Stimulated activated CD4-positive, alpha-beta T cell treated with anti-CD3 and anti-CD28 coated beads, TNF-alpha, amount 100 ng/mL, for 4 hours (primary cell): ENCODE results near the gene CLDN6.

Experiments
- DNase-seq, 3 experiments: peaks; one replicate each; pipeline ENCODE4 v3.0.0-alpha.2; 2020; ENCODE audit warnings: low read depth in 3 of 3

The CLDN6 gene

DNA sequence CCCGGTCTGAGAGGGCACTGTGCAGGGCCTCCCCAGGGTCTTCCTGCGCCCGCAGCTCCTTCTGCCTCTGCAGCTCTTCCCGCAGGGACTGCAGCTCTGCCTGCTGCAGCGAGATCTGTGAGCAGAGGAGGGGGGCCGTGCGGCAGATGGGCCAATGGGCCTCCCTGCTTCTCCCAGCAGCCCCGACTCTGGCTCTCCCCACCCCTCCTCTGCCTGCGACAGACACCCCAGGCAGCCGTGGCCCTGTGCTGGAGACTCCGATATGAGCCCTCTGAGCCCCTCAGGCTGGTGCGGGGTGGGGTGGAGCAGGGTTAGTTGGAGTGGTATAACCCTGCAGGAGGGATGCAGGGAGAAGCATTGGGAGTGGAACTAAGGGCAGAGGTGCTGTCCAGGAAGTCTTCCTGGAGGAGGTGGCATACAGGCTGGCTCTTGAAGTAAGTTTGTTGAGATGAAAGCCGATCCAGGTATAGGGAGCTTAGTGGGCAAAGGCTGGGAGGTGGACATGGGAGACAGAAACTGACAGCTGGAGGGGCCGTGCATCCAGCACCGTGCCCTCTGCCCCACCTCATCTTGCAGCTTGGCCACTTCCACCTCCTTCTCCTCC, 10.8 kb upstream of the CLDN6 start:
- DNase-seq: no peak

DNA sequence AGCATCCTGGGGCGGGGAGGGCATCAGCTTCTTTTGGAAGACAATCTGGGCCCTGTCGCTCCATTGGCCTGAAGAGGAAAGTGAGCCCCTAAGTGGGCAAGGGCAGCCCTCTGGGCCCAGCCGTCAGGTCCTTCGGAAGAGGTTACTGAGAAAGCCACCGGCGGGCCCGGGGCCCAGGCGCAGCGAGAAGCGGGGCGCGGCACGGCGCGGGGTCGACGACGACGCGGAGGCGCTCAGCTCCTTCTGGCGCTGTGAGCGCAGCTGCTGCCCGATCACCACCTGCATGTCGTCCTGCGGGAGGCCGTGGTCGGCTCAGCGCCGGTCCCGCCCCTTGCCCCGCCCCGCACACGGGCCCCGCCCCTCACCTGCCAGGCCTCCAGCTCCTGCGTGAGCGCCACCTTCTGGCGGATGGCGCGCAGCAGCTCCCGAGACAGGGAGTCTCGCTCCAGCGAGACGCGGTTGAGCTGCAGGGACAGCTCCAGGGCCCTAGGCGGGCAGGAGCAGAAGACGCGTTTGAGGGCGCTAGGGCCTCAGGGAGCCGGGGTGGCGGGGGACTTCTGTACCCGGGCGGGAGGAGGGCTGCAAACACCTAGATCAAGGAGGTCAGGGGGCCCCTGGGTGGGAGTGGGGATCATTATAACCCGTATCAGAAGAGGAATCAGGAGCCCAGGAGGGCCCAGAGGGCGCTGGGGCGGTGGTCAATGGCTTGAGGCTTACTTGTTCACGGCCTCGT, 10.2 kb upstream of the CLDN6 start:
- DNase-seq: peak; percentile 78 to 86 (median 80)

DNA sequence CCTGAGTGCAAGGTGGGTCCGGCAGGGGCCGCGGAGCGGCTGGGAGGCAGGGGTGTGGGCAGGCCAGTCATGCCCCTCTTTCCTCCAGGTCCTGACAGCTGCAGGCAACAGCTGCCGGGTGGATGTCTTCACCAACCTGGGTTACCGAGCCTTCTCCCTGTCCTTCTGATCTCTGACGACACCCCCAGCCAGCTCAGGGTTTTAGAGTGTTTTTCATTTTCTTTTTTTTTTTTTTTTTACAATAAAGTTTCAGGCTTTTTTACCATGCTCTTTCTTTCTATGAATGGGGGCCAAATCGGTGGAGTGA, 9.5 kb upstream of the CLDN6 start:
- no peak for DNase-seq

DNA sequence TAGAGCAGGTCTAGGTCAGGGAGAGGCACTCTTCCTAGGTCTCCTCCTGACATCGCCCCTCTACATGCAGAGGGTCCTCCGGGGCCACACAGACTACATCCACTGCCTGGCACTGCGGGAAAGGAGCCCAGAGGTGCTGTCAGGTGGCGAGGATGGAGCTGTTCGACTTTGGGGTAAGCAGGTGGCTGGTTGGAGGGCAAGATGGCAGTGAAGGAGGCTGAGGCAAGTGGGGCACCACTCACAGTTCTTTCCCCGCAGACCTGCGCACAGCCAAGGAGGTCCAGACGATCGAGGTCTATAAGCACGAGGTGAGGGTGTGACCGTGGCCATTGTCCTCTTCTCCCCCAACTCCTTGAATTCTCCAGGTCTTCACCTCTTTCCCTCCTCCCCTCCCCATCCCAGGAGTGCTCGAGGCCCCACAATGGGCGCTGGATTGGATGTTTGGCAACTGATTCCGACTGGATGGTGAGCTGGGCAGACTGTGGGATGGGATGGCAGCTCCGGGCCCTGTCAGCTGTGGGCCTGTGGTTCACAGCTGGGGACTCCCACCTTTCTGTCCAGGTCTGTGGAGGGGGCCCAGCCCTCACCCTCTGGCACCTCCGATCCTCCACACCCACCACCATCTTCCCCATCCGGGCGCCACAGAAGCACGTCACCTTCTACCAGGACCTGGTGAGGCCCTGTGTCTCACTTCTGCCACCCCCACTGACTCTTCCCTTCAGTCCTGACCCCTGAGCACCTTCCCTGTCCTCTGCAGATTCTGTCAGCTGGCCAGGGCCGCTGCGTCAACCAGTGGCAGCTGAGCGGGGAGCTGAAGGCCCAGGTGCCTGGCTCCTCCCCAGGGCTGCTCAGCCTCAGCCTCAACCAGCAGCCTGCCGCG, 8.9 kb upstream of the CLDN6 start:
- DNase-seq: no peak

DNA sequence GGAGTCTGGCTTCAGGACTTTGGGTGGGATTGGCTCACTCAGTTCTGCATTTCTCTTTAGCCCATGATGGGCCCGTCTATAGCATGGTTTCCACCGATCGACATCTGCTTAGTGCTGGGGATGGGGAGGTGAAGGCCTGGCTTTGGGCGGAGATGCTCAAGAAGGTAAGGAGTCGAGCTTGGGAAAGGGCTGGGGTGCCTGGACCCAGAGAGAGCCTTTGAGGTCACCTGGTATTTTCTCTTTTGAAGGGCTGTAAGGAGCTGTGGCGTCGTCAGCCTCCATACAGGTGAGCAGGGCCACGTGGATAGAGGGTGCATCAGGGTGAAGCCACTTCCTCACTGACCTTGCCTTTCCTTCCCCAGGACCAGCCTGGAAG, 8.0 kb upstream of the CLDN6 start:
- no peak for DNase-seq

DNA sequence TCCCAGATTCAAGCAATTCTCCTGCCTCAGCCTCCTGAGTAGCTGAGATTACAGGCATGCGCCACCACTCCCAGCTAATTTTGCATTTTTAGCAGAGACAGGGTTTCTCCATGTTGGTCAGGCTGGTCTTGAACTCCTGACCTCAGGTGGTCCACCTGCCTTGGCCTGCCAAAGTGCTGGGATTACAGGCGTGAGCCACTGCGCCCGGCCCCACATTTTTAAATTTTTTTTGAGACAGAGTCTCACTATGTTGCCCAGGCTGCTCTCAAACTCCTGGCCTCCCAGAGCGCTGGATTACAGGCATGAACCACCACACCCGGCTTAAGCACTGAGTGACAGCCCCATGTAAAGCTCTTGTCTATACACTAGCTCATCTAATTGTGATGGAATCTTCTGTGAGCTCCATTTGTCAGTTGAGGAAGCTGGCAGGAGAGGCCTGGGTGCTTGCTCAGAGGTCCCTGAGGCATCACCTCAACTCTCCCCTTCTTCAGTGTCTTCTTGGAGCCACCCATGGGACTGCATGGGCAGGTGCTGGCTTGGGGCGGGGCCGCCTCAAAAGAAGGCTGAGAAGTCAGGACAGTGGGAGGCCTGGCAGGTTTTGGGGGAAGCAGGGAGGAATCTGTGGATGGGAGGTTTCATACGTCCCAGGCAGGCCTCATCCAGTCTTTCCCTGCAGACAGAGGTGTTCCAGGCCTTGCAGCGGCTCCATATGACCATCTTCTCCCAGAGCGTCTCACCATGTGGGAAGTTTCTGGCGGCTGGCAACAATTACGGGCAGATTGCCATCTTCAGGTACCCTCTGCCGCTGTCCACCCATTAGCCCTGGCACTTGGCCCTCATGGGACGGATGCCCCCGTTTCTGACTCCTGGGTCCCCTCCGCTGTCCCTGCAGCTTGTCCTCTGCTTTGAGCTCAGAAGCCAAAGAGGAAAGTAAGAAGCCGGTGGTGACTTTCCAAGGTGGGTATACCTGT, 7.3 kb upstream of the CLDN6 start:
- DNase-seq: no peak

DNA sequence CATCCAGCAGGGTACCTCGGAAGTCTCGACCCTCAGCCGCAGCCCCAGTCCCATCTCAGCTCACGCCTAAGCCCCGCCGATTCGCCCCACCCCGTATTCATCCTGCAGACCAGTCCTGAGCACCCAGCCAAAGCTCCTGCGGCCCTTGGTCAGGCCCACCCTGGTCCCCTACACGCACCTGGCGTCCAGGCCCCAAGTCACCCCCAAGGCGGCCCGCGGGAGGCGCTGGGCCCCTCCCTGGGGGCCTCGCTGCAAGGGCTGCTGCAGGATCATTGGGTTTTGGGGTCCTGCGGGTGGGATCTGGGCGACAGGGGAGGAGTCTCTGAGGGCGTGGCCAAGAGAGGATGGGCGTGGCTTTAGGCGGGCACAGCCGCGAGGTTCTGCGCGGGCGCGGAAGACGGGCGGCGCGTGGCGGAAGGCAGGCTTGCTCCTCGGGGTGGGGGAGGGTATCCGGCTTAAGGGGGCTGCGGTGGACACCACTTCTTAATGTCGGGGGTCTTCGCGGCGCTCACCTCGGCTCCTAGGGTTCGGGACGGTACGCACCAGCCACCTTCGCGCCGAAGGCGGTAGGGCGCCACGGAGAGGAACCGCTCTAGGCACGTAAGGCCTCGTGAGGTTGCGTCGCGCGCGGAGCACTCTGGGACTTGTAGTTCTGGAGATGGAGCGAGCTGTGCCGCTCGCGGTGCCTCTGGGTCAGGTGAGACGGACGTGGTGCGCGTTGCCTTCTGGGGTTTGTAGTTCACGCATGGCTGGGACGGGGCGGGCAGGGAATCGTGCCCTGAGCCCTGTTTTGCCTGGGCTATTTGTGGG, 5.9 kb upstream of the CLDN6 start, which contains the start of the genes HCFC1R1 and THOC6:
Gene HCFC1R1, minus strand, starts transcription at position 274 of the 810 bp plus-strand sequence. Its CDS starts 1 bp downstream, at position 273.
Gene THOC6, plus strand, starts transcription at position 367 of the 810 bp plus-strand sequence. Its CDS starts 292 bp downstream, at position 659.
- peak; percentile 90 to 93 (median 91) for DNase-seq

DNA sequence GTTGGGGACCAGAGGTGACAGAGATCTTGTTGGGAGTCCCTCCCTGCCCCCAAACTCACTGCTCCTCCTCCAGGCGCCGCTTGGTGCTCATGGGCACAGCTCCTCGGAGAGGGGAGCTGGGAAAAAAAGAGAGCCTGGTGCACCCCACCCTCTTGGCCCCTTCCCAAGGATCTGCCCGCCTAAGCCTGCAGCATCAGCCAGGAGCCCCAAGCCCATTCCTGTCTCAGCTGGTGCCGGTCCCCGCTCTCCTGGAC, 5.4 kb upstream of the CLDN6 start:
- no peak for DNase-seq

DNA sequence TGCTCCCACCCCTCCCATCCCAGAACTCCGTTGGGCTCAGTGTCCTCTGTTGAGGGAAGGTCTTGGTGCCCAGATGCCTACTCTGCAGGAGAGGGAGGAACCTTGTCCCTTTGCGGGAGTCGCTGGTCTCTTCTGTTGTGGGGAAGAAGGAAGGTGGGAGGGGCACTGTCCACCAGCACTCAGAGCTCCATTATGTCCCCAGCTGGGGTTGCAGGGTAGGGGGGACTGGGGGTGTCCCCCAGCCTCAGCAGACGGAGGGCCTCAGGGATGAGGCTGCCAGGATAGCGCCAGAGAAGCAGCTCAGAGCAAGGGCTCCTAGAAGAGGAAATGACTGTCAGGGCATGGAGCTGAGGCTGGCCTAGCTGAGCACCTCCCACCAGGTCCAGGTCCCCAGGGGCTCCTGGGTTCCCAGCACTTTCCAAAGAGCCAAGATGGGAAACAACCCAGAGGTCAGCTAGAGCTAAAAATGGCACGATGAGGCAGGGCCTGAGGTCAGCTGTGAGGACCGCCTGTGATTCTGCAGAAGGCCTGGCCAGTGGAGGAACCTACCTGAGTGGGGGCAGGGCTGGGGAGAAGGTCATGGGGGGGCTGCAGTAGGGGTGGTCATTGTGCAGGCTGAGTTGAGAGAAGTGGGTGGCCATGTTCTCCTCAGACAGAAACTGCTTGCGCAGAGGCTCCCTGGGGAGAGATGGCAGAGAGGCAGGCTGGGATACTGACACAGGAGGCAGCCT, 4.9 kb upstream of the CLDN6 start:
- DNase-seq: no peak

DNA sequence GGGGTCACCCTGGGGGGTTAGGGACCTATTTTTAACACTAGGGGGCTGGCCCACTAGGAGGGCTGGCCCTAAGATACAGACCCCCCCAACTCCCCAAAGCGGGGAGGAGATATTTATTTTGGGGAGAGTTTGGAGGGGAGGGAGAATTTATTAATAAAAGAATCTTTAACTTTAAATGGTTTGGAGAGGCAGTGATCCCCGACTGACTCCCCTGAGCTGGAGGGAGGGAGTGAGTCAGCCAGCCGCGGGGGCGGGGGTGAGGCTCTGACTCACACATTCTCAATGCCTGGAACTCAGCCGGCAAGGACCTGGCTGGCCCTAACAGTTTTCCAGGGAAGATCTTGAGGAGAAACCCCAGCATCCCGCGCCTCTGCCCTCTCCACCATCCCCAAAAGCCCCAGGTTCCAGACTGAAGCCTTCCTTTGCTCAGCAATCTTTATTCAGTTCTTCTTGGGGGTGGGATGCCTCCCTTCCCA, 4.3 kb upstream of the CLDN6 start:
- DNase-seq: peak; percentile 82 to 89 (median 87)

DNA sequence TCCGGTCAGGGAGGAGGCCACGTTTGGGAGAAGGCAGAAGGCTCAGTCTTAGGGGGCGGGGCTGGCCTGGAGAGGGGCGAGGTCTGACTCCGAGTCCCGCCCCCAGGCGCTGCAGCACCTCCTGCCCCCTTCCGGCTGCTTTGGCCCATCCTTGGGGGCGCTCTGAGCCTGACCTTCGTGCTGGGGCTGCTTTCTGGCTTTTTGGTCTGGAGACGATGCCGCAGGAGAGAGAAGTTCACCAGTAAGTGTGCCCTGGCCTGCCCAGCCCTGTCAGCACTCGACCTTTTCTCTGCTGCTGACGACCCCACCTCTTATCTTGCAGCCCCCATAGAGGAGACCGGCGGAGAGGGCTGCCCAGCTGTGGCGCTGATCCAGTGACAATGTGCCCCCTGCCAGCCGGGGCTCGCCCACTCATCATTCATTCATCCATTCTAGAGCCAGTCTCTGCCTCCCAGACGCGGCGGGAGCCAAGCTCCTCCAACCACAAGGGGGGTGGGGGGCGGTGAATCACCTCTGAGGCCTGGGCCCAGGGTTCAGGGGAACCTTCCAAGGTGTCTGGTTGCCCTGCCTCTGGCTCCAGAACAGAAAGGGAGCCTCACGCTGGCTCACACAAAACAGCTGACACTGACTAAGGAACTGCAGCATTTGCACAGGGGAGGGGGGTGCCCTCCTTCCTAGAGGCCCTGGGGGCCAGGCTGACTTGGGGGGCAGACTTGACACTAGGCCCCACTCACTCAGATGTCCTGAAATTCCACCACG, 3.6 kb upstream of the CLDN6 start:
- DNase-seq: peak; percentile 60 to 82 (median 81)

DNA sequence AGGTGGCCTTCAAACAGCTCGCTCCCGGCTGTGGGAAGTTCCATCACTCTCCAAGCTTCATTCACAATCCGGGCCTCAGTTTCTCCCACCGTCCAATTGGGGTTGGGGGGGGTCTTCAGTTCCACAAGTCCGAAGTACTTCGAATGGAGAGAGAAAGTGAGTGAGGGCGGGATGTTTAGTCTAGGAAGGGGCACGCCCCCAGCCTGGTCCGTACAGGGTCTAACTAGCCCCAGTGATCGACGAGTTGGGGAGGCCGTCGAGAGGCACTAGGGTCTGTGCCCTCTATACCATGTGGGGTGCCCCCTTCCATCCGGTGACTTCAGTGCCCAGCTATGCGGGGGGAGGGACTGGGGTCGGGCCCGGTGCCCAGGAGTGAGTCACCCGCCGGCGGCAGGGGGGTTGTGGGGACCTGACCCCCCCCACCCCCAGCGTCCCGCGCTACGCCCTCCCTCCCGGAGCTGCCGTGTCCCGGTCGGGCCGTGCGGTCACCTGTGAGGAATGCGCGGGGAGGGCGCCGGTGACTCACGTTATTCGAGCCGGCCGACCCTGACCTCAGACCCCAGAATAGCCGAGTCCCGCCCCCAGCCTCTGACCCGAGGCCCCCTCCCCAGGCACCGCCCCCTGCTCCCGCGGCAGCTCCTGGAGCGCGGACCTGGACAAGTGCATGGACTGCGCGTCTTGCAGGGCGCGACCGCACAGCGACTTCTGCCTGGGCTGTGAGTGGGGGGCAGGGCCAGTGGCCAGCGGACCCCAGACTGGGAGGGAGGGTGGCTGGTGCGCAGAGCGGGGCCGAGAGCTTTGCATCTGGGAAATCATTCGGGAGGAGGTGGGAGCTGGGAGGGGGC, 2.8 kb upstream of the CLDN6 start:
- DNase-seq: peak; percentile 34 to 58 (median 57)

DNA sequence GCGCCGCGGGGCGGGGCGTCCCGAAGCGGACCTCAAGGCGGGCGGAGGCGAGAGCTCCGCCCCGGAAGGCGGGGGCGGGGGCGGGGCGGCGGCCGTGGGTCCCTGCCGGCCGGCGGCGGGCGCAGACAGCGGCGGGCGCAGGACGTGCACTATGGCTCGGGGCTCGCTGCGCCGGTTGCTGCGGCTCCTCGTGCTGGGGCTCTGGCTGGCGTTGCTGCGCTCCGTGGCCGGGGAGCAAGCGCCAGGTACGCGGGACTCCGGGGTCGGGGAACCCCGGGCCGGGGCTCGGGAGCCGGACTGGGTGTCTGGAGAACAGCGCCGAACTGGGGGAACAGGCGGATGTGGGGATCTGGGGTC, 2.2 kb upstream of the CLDN6 start, which contains the start of gene TNFRSF12A:
Gene TNFRSF12A, plus strand, starts transcription at position 122 of the 357 bp plus-strand sequence. Its CDS starts 30 bp downstream, at position 152.
- DNase-seq: peak; percentile 39 to 47 (median 45)

DNA sequence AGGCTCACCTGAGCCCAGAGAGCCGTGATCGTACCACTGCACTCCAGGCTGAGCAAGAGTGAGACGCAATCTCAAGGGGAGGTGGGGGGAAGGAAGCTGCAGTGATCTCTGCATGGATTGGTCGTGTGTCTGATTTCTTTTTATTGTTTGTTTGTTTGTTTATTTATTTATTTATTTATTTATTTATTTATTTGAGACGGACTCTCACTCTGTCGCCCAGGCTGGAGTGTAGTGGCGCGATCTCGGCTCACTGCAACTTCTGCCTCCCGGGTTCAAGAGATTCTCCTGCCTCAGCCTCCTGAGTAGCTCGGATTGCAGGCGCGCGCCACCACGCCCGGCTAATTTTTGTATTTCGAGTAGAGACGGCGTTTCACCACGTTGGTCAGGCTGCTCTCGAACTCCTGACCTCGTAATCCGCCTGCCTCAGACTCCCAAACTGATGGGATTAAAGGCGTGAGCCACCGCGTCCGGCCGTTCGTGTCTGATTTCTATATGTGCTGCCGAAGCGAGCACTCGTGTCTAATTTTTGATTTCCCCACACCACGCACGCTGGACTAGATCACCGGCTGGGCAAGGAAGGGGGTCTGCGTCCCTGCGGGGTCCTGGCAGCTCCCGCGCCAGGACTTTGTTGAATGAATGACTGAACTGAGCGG, 1.7 kb upstream of the CLDN6 start:
- DNase-seq: no peak

DNA sequence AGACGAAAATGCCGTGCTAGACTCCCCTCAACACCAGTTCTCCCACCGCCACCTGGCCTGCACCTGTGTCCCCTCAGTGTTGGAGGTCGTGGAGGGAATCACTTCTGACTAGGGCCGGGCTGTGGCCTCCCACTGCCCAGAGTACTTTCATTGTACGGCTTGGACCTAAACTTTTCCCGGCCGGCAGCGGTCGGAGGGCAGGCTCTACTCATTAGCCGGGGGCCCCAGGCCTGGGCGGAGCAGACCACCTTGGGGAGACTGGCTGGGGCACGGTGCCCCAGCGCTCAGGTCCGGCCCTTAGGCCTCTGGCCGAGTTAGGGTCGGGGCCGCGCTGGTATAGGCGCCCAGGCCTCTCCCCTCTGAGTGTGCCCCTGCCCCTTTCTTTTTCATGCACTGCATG, 639 bp downstream of the CLDN6 start:
- DNase-seq: no peak

DNA sequence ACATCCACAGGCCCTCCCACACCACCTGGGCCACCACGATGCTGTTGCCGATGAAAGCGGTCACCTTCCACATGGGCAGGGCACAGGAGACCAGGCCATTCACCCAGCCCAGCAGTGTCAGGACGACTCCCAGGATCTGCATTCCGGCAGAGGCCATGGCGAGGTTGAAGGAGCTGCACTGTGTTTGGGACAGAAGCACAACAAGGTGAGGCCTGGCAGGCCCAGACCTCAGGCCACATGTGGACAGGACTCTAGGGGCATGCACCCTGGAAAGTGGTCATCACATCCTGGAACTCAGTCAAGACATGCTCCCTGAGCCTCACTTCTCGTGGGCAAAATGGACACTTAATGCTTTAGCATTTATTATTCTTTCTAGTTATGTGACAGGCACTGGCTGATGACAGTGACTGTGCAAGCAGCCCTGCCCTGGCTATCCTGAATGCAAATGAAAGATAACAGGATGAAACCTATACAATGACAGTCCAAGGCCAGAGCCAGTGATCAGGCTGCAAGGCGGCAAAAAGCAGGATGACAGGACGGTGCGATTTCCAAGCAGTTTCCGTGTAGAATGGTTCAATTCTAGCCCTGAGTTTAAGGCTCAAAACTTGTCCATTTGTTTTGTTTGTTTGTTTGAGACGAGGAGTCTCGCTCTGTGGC, 2.0 kb downstream of the CLDN6 start:
- DNase-seq: no peak

DNA sequence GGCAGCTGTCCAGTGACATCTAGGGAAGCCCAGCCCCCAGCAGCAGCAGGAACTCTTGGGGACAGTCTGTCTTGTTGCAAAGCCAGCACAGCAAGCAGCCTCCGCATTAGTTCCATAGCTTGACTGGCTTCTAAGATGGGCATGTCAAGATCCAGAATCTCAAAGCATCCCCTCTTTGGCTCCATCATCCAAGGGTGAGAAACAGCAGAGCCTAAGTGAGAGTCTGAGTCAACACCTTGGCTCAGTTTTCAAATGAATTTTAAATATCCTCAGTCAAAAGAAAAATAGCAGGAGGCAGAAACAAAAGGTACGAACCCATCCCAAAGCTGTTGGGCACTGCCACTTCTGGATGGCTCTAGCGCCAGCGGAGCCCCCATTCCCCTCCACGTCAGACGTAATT, 3.0 kb downstream of the CLDN6 start:
- DNase-seq: no peak
